Measurements from ENCODE around the gene MEX3A.

GRCh38 chr1:156073110-156073687, 9.1 kb downstream of the MEX3A start:
- TF ChIP-seq CTCF (IDR thresholded peaks at IDR 0.05; ENCODE audit: low read length) = no peak
- TF ChIP-seq EZH2 (optimal IDR thresholded peaks at IDR 0.05; ENCODE audit: low read depth, low read length) = no peak

All from MM.1S (cell line).